CD14-positive monocyte (primary cell): Measurements from ENCODE around the gene ALDH18A1. TPM values are rescaled to one million over a fixed set of nuclear protein-coding genes. Genes with fewer than 3 reads are reported as not detected.

Experiments used
- DNase-seq, 3 donors: peaks; one replicate each; pipeline ENCODE4 v3.0.0-alpha.2; 2011 to 2022
- H2AFZ ChIP-seq: 2 replicates; pipeline ENCODE4 v1.6.0; 2012; ENCODE audit warnings: mild to moderate bottlenecking, low read depth, low read length, inconsistent platforms; ENCODE audit not compliant: insufficient read depth, poor library complexity, severe bottlenecking
- H3K27ac ChIP-seq, 2 donors: 1 replicate in 1 of 2; 2 replicates in 1 of 2; pipeline ENCODE4 v1.5.1; 2012 to 2013; ENCODE audit warnings: low read length in 2 of 2, control low read depth in 1 of 2, inconsistent platforms in 1 of 2, low read depth in 1 of 2, mild to moderate bottlenecking in 1 of 2
- H3K27me3 ChIP-seq, 2 donors: one replicate each; pipeline versions ENCODE4 v1.6.0 to v1.6.1; 2011 to 2013; ENCODE audit warnings: low read length in 2 of 2; ENCODE audit not compliant: control insufficient read depth in 2 of 2, insufficient read depth in 2 of 2
- H3K36me3 ChIP-seq, 2 donors: replicated peaks in 1 of 2; 1 replicate in 1 of 2; 2 replicates in 1 of 2; pipeline versions ENCODE4 v1.5.1 to v1.6.1; 2012 to 2013; ENCODE audit warnings: low read length in 2 of 2, control low read depth in 1 of 2, inconsistent platforms in 1 of 2, mild to moderate bottlenecking in 1 of 2; ENCODE audit not compliant: insufficient read depth in 2 of 2, control insufficient read depth in 1 of 2
- H3K4me1 ChIP-seq, 2 donors: 1 replicate in 1 of 2; 2 replicates in 1 of 2; pipeline versions ENCODE4 v1.5.1 to v1.6.1; 2012 to 2013; ENCODE audit warnings: low read length in 2 of 2, control low read depth in 1 of 2, inconsistent platforms in 1 of 2, mild to moderate bottlenecking in 1 of 2, moderate library complexity in 1 of 2; ENCODE audit not compliant: insufficient read depth in 2 of 2, control insufficient read depth in 1 of 2
- H3K4me2 ChIP-seq: replicated peaks from 2 replicates; pipeline ENCODE3; 2012; ENCODE audit warnings: low read length, moderate library complexity, mild to moderate bottlenecking; ENCODE audit not compliant: poor library complexity, severe bottlenecking; ENCODE audit errors: extremely low read depth
- H3K4me3 ChIP-seq, 3 experiments: fragments of 200-600 bp in 1 of 3; sonication (generic) in 1 of 3; replicated peaks in 1 of 3; 1 replicate in 2 of 3; 2 replicates in 1 of 3; pipeline ENCODE4 v1.5.1; 2011 to 2013; ENCODE audit warnings: low read length in 3 of 3, mild to moderate bottlenecking in 3 of 3, control low read depth in 2 of 3, low read depth in 2 of 3, inconsistent platforms in 1 of 3, moderate library complexity in 1 of 3
- H3K79me2 ChIP-seq: 2 replicates; pipeline ENCODE4 v1.6.0; 2012; ENCODE audit warnings: mild to moderate bottlenecking, control low read depth, inconsistent platforms, low read length, moderate library complexity; ENCODE audit not compliant: insufficient read depth
- H3K9ac ChIP-seq: 2 replicates; pipeline ENCODE4 v1.6.0; 2017; ENCODE audit warnings: low read length, mild to moderate bottlenecking; ENCODE audit not compliant: insufficient read depth, poor library complexity, severe bottlenecking
- H3K9me3 ChIP-seq, 2 donors: replicated peaks in 1 of 2; 1 replicate in 1 of 2; 2 replicates in 1 of 2; pipeline versions ENCODE4 v1.5.1 to v1.6.1; 2012 to 2013; ENCODE audit warnings: low read length in 2 of 2, control low read depth in 1 of 2; ENCODE audit not compliant: control insufficient read depth in 1 of 2, insufficient read depth in 1 of 2
- H4K20me1 ChIP-seq: 2 replicates; pipeline ENCODE4 v1.6.0; 2012; ENCODE audit warnings: mild to moderate bottlenecking, low read length, control low read depth, moderate library complexity; ENCODE audit not compliant: insufficient read depth
- H3K27ac Mint-ChIP-seq, 7 donors: one replicate each; pipeline ENCODE4 v1.8.0; 2020; ENCODE audit warnings: mild to moderate bottlenecking in 7 of 7, mixed read lengths in 7 of 7, moderate library complexity in 6 of 7, inconsistent platforms in 2 of 7
- H3K27me3 Mint-ChIP-seq, 3 donors: one replicate each; pipeline ENCODE4 v1.8.0; 2021 to 2022; ENCODE audit warnings: low read depth in 3 of 3, mild to moderate bottlenecking in 3 of 3, mixed read lengths in 3 of 3, moderate library complexity in 3 of 3, inconsistent platforms in 1 of 3
- H3K36me3 Mint-ChIP-seq, 2 donors: one replicate each; pipeline ENCODE4 v1.8.0; 2020; ENCODE audit warnings: mixed read lengths in 2 of 2, inconsistent platforms in 1 of 2, mild to moderate bottlenecking in 1 of 2
- H3K4me1 Mint-ChIP-seq: one replicate; pipeline ENCODE4 v1.8.0; 2020; ENCODE audit warnings: mild to moderate bottlenecking, mixed read lengths
- H3K4me3 Mint-ChIP-seq, 2 donors: one replicate each; pipeline ENCODE4 v1.8.0; 2020; ENCODE audit warnings: mild to moderate bottlenecking in 2 of 2, mixed read lengths in 2 of 2, moderate library complexity in 1 of 2
- H3K9me3 Mint-ChIP-seq, 7 donors: one replicate each; pipeline ENCODE4 v1.8.0; 2020 to 2022; ENCODE audit warnings: mixed read lengths in 7 of 7, mild to moderate bottlenecking in 6 of 7, moderate library complexity in 6 of 7, inconsistent platforms in 2 of 7
- CTCF ChIP-seq: fragments of 200-600 bp; IDR thresholded peaks from one replicate; pipeline ENCODE4 v1.8.0; 2022; ENCODE audit warnings: antibody characterized with exemption, mild to moderate bottlenecking
- WGBS: methylation state at CpG from one replicate; pipeline ENCODE4 v1.1.5; 2013; ENCODE audit warnings: missing lambda C conversion rate; ENCODE audit not compliant: insufficient coverage; 5-methylcytosine and 5-hydroxymethylcytosine counted together
- intact Hi-C, 2 donors: fragments of 100-400 bp; cut with micrococcal nuclease; formaldehyde crosslinking; loops; one replicate each; pipeline versions ENCODE4 v1.15.0 to v1.15.1; 2023
- polyA plus RNA-seq, 3 donors: library from polyadenylated mRNA; depleted of rRNA in 1 of 3; unstranded in 2 of 3; stranded (reverse) in 1 of 3; fragments of 300-500 nt in 2 of 3; fragments of >200 nt in 1 of 3; fragmentation: Illumina TruSeq in 2 of 3; gene quantifications; 1 replicate in 2 of 3; 2 replicates in 1 of 3; pipeline ENCODE4 v1.2.3, GENCODE V29; 2012 to 2021

The ALDH18A1 gene
- polyA plus RNA-seq, 3 donors: 1.7 to 2.6 (median 2.6) TPM

- Histone ChIP-seq H3K4me3 (no peak overlapping the region), H4K20me1 (no peaks in the 10 kb centered on the region), H3K27me3 (no peaks in the 10 kb centered on the region), H3K4me2 (no peak overlapping the region), H2AFZ (no peak overlapping the region), H3K9me3 (no peaks in the 10 kb centered on the region), H3K36me3 (peaks cover 18 to 61% of the 10 kb centered on the region in 2 donors), H3K4me1 (no peaks in the 10 kb centered on the region), H3K9ac (no peak overlapping the region), H3K79me2 (no peaks in the 10 kb centered on the region), H3K27ac (no peak overlapping the region)
- Mint-ChIP-seq H3K27ac (no peak overlapping the region), H3K4me1 (no peaks in the 10 kb centered on the region), H3K9me3 (no peaks in the 10 kb centered on the region), H3K4me3 (no peak overlapping the region), H3K27me3 (peaks cover 0 to 1% (median 0%) of the 10 kb centered on the region in 3 donors), H3K36me3 (peaks cover 48 to 74% of the 10 kb centered on the region in 2 donors)
- intact Hi-C loops: no loop called here
- no peak for DNase-seq
- 94% methylated on average over 3 of the region's 10 CpGs for WGBS
- no peak for TF ChIP-seq CTCF
These were observed 19.4 kb downstream of the ALDH18A1 start for GRCh38 chr10:95637140-95637539.

- H3K9me3 Mint-ChIP-seq: no peaks in the 10 kb centered on the region
- no CpG with 5 or more reads among the region's 2 CpGs for WGBS
- Histone ChIP-seq H3K79me2 (no peaks in the 10 kb centered on the region), H3K9me3 (no peaks in the 10 kb centered on the region), H2AFZ (no peak overlapping the region), H3K27ac (no peak overlapping the region), H3K4me3 (no peak overlapping the region), H3K27me3 (no peaks in the 10 kb centered on the region), H3K9ac (no peak overlapping the region), H3K4me2 (no peak overlapping the region), H3K4me1 (no peaks in the 10 kb centered on the region), H4K20me1 (no peaks in the 10 kb centered on the region), H3K36me3 (peaks cover 17 to 52% of the 10 kb centered on the region in 2 donors)
- H3K4me3 Mint-ChIP-seq: no peak overlapping the region
- no peak for DNase-seq
- peaks cover 0 to 1% (median 0%) of the 10 kb centered on the region in 3 donors for H3K27me3 Mint-ChIP-seq
- intact Hi-C loops: no loop called here
- no peak overlapping the region for H3K27ac Mint-ChIP-seq
- no peaks in the 10 kb centered on the region for H3K4me1 Mint-ChIP-seq
- TF ChIP-seq CTCF: no peak
- peaks cover 46 to 80% of the 10 kb centered on the region in 2 donors for H3K36me3 Mint-ChIP-seq
These were observed 21.2 kb downstream of the ALDH18A1 start for GRCh38 chr10:95635319-95635733.
